HepG2 (cell line): ENCODE results near the gene SLC38A2. TPM values are rescaled to one million over a fixed set of nuclear protein-coding genes. Genes with fewer than 3 reads are reported as not detected.
A peak's percentile ranks its signal among the peaks of the same experiment; 100 is the strongest.

Experiments used
- AKNA ChIP-seq: sonication (generic); formaldehyde crosslinking; IDR thresholded peaks from 2 replicates; pipeline ENCODE4 v1.4.0; 2020; ENCODE audit warnings: missing genetic modification reagents, borderline replicate concordance
- ARID3A ChIP-seq: IDR thresholded peaks from 2 replicates; pipeline ENCODE4 v1.6.1; 2012; ENCODE audit warnings: low read depth, low read length, improper control_type of control experiment
- DRAP1 ChIP-seq: IDR thresholded peaks from 2 replicates; pipeline ENCODE4 v1.6.1; 2016; ENCODE audit warnings: missing genetic modification reagents, missing compliant biosample characterization
- GZF1 ChIP-seq: sonication (generic); formaldehyde crosslinking; IDR thresholded peaks from 2 replicates; pipeline ENCODE4 v1.5.1; 2020; ENCODE audit warnings: mild to moderate bottlenecking, missing genetic modification reagents
- HCFC1 ChIP-seq: fragments of 150-350 bp; IDR thresholded peaks from 2 replicates; pipeline ENCODE4 v1.6.1; 2014; ENCODE audit warnings: low read depth, low read length
- HES4 ChIP-seq: sonication (generic); formaldehyde crosslinking; IDR thresholded peaks from 2 replicates; pipeline ENCODE4 v1.9.0; 2021; ENCODE audit warnings: mild to moderate bottlenecking, missing genetic modification reagents, borderline replicate concordance
- KMT2A ChIP-seq: sonication (generic); formaldehyde crosslinking; IDR thresholded peaks from 2 replicates; pipeline ENCODE4 v1.4.0; 2020; ENCODE audit warnings: missing genetic modification reagents
- MIER2 ChIP-seq: IDR thresholded peaks from 2 replicates; pipeline ENCODE4 v1.6.1; 2016; ENCODE audit warnings: missing biosample characterization, missing genetic modification reagents
- MNT ChIP-seq: fragments of 450-650 bp; IDR thresholded peaks from 2 replicates; pipeline ENCODE4 v1.6.1; 2016
- RBFOX2 ChIP-seq: fragments of 200-400 bp; formaldehyde crosslinking; IDR thresholded peaks from 2 replicates; pipeline ENCODE4 v1.6.1; 2017; ENCODE audit warnings: low read depth, mild to moderate bottlenecking, low read length
- SNAPC5 ChIP-seq: sonication (generic); formaldehyde crosslinking; IDR thresholded peaks from 2 replicates; pipeline ENCODE4 v1.8.1; 2023; ENCODE audit warnings: mild to moderate bottlenecking, missing genetic modification reagents, borderline replicate concordance
- SP140L ChIP-seq: sonication (generic); formaldehyde crosslinking; IDR thresholded peaks from 2 replicates; pipeline ENCODE4 v1.4.0; 2020; ENCODE audit warnings: missing genetic modification reagents, borderline replicate concordance
- TBX2 ChIP-seq: sonication (generic); formaldehyde crosslinking; IDR thresholded peaks from 2 replicates; pipeline ENCODE4 v1.5.0; 2020; ENCODE audit warnings: missing genetic modification reagents, mild to moderate bottlenecking, borderline replicate concordance
- ZBTB2 ChIP-seq: sonication (generic); formaldehyde crosslinking; IDR thresholded peaks from 2 replicates; pipeline ENCODE4 v1.8.0; 2022; ENCODE audit warnings: low read depth, missing genetic modification reagents
- ZFP41 ChIP-seq: sonication (generic); formaldehyde crosslinking; IDR thresholded peaks from 2 replicates; pipeline ENCODE4 v1.4.0; 2020; ENCODE audit warnings: mild to moderate bottlenecking, missing genetic modification reagents, borderline replicate concordance
- ZMYM2 ChIP-seq: sonication (generic); formaldehyde crosslinking; IDR thresholded peaks from 2 replicates; pipeline ENCODE4 v1.8.0; 2022; ENCODE audit warnings: mild to moderate bottlenecking, missing genetic modification reagents
- ZNF143 ChIP-seq: sonication (generic); formaldehyde crosslinking; IDR thresholded peaks from 2 replicates; pipeline ENCODE4 v1.4.0; 2020; ENCODE audit warnings: missing genetic modification reagents
- ZNF17 ChIP-seq: sonication (generic); formaldehyde crosslinking; IDR thresholded peaks from 2 replicates; pipeline ENCODE4 v1.5.0; 2020; ENCODE audit warnings: mild to moderate bottlenecking, missing genetic modification reagents
- ZNF496 ChIP-seq: sonication (generic); formaldehyde crosslinking; IDR thresholded peaks from 2 replicates; pipeline ENCODE4 v1.8.1; 2023; ENCODE audit warnings: mild to moderate bottlenecking, moderate library complexity, missing genetic modification reagents; ENCODE audit not compliant: insufficient replicate concordance
- ZNF746 ChIP-seq: sonication (generic); formaldehyde crosslinking; IDR thresholded peaks from 2 replicates; pipeline ENCODE4 v1.8.0; 2022; ENCODE audit warnings: mild to moderate bottlenecking, missing genetic modification reagents
- ZNF766 ChIP-seq: sonication (generic); formaldehyde crosslinking; IDR thresholded peaks from 2 replicates; pipeline ENCODE4 v1.5.0; 2020; ENCODE audit warnings: missing genetic modification reagents, borderline replicate concordance
- polyA plus RNA-seq, 8 experiments: library from polyadenylated mRNA; depleted of rRNA in 3 of 8; stranded (reverse) in 7 of 8; unstranded in 1 of 8; fragments of >200 nt; fragmentation: Illumina TruSeq in 4 of 8; extraction: Trizol in 4 of 8; gene quantifications; 2 replicates each; pipeline versions ENCODE4 v1.2.1 to v1.2.3, GENCODE V29; 2011 to 2016; ENCODE audit warnings: low read depth in 4 of 8, missing spikeins in 1 of 8, mixed read lengths in 1 of 8; ENCODE audit not compliant: insufficient read depth in 1 of 8
- total RNA-seq, 5 experiments: library from RNA; depleted of rRNA; stranded (reverse); fragments of >200 nt; fragmentation: Illumina TruSeq; extraction: Trizol; gene quantifications; 2 replicates each; pipeline ENCODE4 v1.2.3, GENCODE V29; 2016; ENCODE audit warnings: low read depth in 1 of 5

SLC38A2 gene
- total and polyA plus RNA-seq, 2 of the 13 experiments (the other 11 are each of a cell fraction or from before 2014, with no cell fraction given): 368 to 880 TPM

GRCh38 chr12:46385438-46385837 is 12.9 kb upstream of the SLC38A2 start (continued):
- TF ChIP-seq ZNF143: no peak
- TF ChIP-seq ZNF17 (CRISPR knock-in tag): no peak
- no peak for TF ChIP-seq MNT
- TF ChIP-seq TBX2 (CRISPR knock-in tag): peak; percentile 18; the same call in 1 of the 2 replicates
- no peak for TF ChIP-seq HCFC1
- TF ChIP-seq ZNF746 (CRISPR knock-in tag): no peak
- TF ChIP-seq RBFOX2: 0 out of 2 replicates have a peak, but pooled peaks have one; percentile 20
- TF ChIP-seq AKNA (CRISPR knock-in tag): no peak
- no peak for TF ChIP-seq ZFP41 (CRISPR knock-in tag)
- TF ChIP-seq ZMYM2 (CRISPR knock-in tag): no peak
- TF ChIP-seq HES4: no peak
- TF ChIP-seq DRAP1 (CRISPR knock-in tag): no peak
- TF ChIP-seq MIER2 (CRISPR knock-in tag): no peak
- no peak for TF ChIP-seq ZNF766 (CRISPR knock-in tag)
- TF ChIP-seq ARID3A: no peak
- no peak for TF ChIP-seq SP140L
- TF ChIP-seq SNAPC5 (CRISPR knock-in tag): no peak
- TF ChIP-seq GZF1 (CRISPR knock-in tag): no peak
- TF ChIP-seq ZNF496 (CRISPR knock-in tag): no peak
- no peak for TF ChIP-seq KMT2A (CRISPR knock-in tag)
- TF ChIP-seq ZBTB2: no peak
